Erythroblast (primary cell): ENCODE data around the gene ZFPL1.

Experiments
- GATA1 ChIP-seq: IDR thresholded peaks from 2 replicates; pipeline ENCODE4 v1.6.1; 2011; ENCODE audit warnings: low read depth, mild to moderate bottlenecking, control low read depth, low read length, moderate library complexity
- POLR2A ChIP-seq: IDR thresholded peaks from 2 replicates; pipeline ENCODE4 v1.6.1; 2011; ENCODE audit warnings: mild to moderate bottlenecking, low read length

- TF ChIP-seq POLR2A (no peak), GATA1 (no peak)
Measured at GRCh38 chr11:65071907-65072630, 12.0 kb upstream of the ZFPL1 start.
